Adrenal gland (tissue), 5 donors: ENCODE data around the gene SAMD5.

Source experiments
- POLR2A ChIP-seq, 2 donors: fragments of 450-650 bp; IDR thresholded peaks; one replicate each; pipeline ENCODE4 v1.6.1; 2017; ENCODE audit warnings: antibody characterized with exemption in 2 of 2, mild to moderate bottlenecking in 2 of 2, moderate library complexity in 1 of 2
- TF ChIP-seq, protein P1 (sequence below), 6 experiments: fragments of 450-650 bp in 4 of 6; fragments of 200-600 bp in 2 of 6; sonication (generic) in 1 of 6; IDR thresholded peaks; 1 replicate in 5 of 6; 2 replicates in 1 of 6; pipeline versions ENCODE4 v1.5.1 to v1.8.0; 2016 to 2021; ENCODE audit warnings: antibody characterized with exemption in 6 of 6, mild to moderate bottlenecking in 2 of 6, moderate library complexity in 1 of 6
- donor health status: DM: no; HTN: no; CAD: no.

DNA sequence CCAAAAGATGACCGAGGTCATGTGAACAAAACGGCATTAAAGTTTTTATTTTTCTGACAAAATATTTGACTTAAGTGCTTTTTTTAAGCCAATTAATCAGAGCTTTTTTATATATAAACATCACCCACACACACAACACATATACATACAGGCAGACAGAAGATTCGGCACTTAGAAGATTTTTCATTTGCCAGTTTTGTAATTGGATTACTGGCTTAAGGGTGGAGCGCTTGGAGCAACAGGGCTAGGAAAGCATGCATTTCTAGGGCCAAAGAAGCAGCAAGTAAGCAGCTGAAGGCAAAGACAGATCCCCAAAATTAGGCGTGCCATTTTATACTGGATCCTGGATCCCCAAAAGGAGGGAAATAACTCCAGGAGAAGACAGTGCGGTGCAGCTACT lies 30.3 kb downstream of the SAMD5 start:
- TF ChIP-seq, protein P1, sequence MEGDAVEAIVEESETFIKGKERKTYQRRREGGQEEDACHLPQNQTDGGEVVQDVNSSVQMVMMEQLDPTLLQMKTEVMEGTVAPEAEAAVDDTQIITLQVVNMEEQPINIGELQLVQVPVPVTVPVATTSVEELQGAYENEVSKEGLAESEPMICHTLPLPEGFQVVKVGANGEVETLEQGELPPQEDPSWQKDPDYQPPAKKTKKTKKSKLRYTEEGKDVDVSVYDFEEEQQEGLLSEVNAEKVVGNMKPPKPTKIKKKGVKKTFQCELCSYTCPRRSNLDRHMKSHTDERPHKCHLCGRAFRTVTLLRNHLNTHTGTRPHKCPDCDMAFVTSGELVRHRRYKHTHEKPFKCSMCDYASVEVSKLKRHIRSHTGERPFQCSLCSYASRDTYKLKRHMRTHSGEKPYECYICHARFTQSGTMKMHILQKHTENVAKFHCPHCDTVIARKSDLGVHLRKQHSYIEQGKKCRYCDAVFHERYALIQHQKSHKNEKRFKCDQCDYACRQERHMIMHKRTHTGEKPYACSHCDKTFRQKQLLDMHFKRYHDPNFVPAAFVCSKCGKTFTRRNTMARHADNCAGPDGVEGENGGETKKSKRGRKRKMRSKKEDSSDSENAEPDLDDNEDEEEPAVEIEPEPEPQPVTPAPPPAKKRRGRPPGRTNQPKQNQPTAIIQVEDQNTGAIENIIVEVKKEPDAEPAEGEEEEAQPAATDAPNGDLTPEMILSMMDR (IDR thresholded peaks at IDR 0.05) = no peak
- TF ChIP-seq POLR2A (IDR thresholded peaks at IDR 0.05) = no peak
